NCI-H510A (cell line): ENCODE results near the gene CNOT6.

ENCODE experiments used
- DNase-seq: peaks from one replicate; lab custom pipeline; 2025; lab: John Stamatoyannopoulos, UW

CNOT6 gene

DNA sequence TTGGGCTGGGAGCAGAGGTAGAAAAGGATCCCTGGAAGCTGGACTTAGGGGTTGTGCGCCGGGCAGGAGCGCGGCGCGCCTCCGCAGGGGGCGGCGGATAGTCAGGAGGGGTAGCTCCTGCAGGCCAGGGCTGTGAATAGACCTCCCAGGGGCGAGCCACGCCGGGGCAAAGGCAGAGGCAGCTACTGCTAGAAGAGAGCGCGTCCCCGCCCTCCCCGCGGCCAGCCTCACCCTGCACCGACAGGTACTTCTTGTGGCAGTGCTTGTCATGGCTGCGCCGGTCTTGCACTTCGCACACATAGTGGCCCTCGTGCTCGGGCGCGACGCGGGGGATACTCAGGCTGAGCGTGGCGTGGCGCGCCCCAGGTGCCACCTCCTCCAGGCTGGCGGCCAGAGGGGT, 127.1 kb downstream of the CNOT6 start:
- no peak for DNase-seq

DNA sequence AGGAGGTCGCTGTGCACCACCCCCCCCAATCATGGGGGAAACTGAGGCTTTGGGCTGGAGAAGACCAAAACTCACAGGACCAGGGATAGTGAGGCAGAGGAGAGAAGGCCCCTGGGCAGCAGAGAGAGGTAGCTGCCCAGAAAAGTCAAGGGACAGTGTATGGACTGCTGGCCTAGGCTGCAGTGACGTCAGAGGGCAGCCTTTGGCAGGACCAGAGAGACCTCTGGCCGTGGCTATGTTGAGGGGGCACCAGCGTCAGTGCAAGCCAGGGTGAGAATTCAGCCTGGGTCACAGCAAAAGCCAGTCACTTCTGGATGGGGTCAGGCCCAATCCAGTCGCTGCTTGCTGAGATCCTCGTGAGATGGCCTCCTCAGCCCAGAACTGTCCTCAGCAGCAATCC, 128.7 kb downstream of the CNOT6 start:
- no peak for DNase-seq

DNA sequence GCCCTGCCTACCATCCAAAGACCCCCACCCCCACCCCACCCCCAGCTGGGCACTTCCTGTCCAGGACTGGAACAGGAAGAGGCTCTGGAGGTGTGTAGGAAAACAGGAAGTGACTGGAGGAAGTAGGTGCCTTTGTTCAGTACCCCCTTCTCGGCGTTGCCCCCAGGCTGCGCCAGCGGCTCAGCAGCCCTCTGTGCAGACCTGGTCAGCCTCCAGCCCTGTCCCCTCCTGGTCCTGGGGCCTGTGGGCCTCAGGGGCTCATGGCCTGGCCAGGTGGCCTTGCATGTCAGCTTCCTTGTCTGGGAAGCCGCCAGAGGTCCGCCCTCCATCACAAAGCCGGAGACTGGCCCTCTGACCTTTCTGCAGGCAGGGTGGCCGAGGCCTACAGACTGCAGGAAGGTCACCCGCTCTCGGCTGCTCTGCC, 129.2 kb downstream of the CNOT6 start:
- no peak for DNase-seq

DNA sequence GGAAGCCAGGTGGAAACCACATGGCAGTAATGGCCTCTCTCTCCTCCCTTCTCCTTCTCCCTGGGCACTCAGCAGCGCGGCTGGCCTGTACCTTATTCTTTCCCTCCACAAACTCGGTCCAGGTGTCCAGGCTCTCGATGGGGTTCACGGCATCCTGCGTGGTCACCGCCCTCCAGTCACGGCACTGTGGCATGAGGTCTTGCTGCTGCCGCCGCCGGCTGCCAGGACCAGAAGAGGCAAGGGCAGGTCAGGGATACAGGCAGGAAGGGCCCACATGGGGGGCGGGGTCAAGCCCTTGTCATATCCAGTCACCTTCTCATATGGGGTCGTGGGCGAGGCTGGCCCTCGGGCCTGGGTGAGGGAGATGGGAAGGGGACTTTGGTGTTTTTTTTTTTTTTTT, 129.7 kb downstream of the CNOT6 start:
- DNase-seq: no peak

DNA sequence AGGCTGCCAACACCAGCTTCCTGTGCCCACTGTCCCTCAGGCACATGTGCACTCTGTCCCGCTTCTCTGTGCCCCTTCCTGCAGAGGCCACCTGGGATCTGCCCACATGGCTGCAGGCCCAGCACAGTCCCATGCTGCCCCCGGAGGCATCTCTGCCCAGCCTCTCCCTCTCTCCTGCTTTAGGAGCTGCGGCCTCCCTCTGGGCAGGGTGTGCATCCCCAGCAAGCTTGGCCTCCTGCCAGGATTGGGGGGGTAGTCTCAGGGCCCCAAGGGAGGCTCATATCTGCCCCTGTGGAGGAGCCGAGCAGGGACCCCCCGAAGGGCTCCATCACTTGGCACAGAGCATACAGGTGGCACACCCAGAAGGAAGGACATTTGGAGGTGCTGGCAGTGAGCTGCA, 130.4 kb downstream of the CNOT6 start:
- no peak for DNase-seq

DNA sequence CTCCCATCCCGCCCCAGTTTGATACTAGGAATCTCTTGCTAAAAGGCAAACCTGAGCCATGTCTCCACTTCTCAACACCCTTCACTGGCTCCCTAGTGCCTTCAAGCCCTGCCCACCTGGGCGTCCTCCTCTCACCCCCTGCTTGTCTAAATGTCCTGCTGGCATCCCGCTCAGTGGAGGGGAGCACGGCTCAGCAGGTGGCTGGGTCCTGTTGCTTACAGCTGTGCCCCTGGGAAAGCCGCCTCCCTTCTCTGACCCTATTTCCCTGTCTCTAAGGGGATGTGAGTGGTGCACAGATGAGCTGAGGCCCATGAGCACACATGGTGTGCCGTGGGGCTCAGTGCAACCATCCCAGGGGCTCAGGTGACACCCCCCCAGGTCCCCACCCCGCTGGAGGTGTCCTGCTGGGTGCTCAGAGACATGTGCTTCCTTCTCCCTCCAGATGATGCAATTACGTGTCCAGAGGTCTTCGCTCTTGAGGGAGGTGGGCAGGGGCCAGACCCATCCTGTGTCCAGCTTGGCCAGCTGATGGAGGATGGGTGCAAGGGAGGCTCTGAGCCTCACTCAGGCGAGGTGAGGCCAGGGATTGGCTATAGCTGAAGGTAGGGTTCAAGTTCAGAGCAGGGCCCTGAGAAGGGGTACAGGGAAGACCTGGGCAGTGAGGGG, 131.1 kb downstream of the CNOT6 start:
- no peak for DNase-seq

DNA sequence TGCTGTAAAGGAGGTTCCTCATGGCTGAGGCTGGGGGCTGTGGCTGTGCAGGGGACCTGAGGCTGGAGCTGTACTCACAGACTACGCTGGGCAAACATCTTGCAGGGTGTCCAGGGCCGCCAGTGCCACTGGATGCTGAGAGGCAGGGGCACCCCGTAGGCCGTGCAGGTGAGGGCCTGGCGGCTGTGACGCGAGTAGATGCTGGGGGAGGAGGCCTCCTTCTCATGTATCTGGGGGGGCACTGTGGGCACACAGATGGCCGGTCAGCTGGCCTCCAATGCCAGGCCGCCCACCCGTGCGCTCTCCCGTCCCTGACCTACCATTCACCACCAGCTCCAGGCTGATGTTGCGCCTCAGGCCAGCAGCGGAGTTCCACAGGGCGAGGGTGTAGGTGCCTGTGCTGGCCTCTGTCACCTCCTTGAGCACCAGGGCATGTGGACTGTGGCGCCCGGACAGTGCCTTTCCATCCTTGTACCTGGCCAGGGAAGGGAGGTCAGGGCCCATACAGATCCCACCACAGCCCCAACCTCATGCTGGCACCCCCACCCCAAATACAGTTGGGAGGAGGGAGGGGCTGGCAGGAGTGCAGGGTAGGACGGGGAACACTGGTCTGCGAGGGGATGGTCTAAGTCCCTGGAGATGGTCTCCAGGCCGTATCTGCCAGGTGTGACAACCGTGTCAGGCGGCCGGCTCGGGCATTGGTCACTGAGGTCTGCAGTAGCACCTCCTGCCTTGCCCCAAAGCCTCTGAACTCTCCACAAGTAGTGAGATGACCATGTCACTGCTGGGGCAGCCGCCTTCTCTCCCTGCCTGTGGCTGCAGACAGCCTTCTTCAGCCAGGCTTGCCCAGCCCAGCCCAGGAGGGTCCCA, 131.8 kb downstream of the CNOT6 start:
- no peak for DNase-seq

DNA sequence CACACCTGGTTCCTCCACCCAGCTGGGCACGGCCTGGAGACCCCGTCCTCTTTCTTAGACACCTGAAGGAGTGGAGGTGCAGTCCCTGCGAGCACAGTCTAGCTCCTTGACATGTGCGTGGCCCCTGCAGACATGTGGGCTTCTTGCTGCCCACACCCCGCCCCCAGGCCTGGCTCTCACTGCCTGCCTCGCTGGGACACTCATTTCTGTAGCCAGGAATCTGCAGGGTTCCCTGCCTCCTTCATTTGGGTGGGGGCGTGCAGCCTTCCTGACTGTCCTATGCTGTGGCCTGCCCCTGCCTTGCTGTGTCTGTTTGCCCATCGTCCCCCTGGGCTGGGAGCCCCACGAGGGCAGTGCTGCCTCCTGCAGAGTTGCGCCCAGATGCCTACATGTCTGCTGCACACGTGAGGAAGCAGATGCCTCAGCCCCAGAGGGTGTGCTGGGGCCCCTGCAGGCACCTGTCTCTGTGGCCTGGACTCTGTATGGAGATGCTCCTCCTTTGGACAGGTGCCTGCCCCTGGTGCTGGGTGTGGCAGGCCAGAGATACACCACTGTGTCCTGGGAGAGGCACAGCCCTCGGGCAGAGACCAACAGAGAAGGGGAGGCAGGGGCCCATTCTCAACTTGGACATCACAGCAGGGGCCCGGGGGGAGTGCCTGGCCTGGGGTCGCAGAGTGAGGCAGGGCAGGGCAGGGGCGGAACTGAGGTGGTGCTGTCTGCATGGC, 132.6 kb downstream of the CNOT6 start:
- no peak for DNase-seq

DNA sequence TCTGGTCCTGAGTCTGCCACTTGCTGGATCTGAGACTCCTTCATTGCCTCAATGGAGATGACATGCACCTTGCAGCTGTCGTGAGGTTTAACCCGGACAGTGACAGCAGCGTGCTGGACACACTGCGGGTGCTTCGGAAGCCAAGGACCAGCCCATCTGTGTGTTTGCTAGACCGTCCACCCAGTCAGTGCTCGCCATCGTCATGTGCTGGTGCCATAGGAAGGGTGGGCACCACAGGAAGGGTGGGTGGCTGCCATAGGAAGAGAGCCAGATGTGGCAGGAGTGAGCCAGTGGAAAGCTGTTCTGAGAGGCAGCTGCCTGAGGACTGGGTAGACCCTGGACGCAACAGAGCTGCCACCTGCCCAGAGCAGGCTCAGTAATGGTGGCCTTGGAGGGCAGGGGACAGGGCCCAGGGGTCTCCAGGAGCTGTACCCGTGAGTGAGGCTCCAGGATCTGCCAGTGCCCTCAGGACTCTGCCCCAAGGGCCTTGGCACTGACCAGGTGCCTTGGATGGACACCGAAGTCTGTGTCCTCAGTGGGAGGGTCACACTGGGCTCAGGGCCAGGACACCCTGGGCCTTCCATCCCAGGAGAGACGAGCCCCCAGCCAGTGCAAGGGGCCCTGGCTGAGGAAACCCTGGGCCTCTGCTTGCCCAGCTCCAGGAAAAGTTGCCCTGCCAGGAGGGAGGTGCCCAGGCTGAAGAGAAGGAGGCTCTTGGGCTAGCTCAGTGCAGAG, 133.4 kb downstream of the CNOT6 start:
- no peak for DNase-seq
